GM18951 (cell line): ENCODE measurements around the gene IL24.

Experiments used
- POLR2A ChIP-seq: IDR thresholded peaks from 4 replicates; pipeline ENCODE4 v1.6.1; 2011; ENCODE audit warnings: mild to moderate bottlenecking; ENCODE audit not compliant: insufficient read length, insufficient read depth; ENCODE audit errors: extremely low read depth
- in situ Hi-C: fragments of 300-500 bp; cut with MboI; formaldehyde crosslinking; loops from one replicate; pipeline ENCODE4 v1.12.0; 2022; ENCODE audit warnings: low sequenced_read_pairs, mixed read lengths, inconsistent platforms; ENCODE audit not compliant: unreplicated experiment

The IL24 gene

DNA sequence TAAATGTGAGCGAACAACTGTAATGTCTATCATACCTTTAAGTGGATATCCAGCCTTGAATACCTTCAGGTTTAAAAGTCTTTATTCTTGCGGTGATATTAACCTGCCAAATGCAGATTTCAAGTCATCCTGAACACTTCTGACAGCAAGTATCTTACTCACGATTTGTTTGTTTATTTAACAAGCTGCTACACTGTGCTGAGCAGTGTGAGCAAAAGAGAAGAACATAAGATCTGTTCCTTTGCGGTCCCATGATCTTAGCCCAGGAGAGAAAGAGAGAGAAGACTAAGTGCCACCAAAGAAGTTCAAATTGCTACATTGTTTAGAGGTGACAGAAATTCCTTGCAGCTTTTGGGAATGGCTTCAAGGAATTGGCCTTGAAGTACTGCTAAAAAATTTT lies 9.5 kb upstream of the IL24 start:
- no peak for TF ChIP-seq POLR2A
- in situ Hi-C loops = no loop called here

DNA sequence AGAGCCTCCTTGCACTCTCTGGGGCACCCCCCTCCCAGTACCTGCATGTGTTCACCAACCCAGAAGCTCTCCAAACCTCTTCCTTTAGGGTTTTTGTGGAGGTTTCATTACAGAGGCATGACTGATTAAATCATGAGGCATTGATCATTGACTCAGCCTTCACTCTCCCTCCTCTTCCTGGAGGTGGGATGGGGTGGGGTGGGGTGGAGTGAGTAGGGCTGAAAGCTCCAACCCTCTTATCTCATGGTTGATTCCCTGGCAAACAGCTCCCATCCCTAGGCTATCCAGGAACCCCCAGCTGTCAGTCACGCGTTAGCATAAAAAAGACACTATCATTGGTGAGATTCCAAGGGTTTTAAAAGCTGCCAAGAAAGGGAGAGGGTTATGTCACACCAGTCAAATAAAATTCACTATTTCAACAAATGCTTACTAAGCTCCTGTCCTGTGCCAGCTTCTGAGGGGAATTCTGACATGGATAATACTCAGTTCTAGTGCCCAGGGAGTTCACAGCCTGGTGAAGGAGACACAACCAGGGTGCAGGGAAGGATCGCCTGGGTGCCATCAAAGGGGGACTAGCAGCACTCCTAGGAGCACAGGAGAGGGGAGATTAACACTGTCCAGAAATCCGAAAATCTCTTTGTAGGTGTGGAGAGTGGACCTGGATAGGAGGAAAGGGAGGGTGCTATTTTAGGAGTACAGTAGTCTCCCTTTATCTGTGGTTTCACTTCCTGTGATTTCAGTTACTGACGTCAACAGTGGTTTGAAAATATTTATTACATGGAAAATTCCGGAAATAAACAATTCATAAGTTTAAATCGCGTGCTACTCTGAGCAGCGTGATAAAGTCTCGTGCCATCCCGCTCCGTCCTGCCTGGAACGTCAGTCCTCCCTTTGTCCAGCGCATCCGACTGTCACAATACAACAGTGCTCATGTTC lies 6.8 kb upstream of the IL24 start:
- in situ Hi-C loops = no loop called here
- no peak for TF ChIP-seq POLR2A

DNA sequence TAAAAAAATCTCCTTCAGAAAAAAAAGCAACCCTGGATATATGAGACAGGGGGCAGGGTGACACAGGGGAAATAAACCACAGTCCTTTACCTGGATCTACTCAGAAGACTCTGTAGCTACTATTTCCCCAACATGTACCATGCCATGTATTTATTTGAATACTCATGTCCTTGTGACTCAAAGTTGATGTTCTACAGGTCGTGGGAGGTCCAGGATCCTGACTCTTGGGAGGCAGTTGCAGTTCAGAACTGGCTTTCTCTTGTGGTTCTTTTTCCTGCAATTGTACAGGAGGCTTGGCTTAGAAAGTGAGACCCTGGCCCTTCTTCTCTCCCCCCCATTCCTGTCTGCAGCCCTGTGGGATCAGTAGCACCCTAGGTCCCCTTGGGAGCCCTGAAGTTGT lies 5.8 kb upstream of the IL24 start:
- in situ Hi-C loops = no loop called here
- TF ChIP-seq POLR2A = no peak

DNA sequence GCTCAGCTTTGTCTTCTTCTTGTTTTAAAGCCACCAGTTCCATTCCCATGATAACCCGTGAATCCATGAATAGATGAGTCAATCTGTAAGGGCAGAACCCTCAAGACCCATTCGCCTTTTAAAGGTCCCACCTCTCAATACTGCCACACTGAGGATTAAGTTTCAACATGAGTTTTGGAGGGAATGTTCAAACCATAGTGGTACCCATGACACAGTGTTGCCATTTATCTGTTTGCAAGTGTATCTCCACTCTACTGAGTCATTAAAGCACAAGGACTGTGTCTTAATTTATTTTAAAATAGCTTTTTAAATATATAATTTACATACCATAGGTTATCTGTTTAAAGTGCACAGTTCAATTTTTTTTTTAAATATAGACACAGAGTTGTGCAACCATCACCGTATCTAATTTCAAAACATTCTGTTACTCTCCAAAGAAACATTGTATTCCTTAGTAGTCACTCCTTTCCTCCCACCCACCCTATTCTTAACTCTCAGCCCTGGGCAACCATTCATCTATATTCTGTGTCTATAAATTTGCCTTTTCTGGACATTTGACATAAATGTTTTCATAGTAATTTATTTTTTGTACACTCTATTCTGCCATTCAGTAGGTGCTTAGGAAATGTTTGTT lies 4.8 kb upstream of the IL24 start:
- in situ Hi-C loops = no loop called here
- no peak for TF ChIP-seq POLR2A

DNA sequence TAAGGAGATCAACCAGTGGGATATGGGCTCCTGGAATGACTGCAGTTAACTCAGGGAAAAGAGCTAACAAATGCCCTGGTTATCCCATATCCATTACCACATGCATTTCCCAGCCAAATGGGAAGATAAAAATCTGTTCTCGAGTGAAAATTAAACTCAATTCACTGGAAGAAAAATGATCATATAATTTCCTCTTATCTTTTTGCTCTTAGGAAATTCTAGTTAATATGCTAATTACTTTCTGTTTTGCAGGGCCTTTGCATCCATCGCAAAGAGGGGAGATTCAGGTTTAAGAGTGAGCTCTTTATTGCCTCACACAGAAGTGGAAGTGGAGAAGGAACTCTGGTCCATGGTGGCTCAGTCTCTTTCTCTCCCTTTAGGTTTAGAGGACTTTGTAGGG lies 3.9 kb upstream of the IL24 start:
- in situ Hi-C loops = no loop called here
- no peak for TF ChIP-seq POLR2A

DNA sequence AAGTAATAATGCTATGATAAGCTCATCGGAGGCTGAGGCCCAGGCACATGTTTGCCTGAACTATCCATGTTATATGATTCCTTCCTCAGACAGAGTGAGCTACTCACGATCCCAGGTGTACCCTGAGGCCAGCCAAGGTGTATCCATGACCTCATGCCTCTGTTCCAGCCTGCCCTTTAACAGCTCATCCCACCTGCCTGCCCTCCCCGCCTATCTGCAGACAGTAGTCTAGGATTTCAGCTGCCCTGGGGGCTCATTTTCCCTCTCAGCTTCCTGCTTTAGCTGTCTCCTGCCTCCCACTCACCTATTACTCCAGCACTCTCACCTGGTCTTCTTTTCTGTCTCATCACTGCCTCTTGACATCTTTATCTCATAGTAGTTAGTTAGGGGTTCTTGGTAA lies 1.9 kb upstream of the IL24 start:
- TF ChIP-seq POLR2A = no peak
- in situ Hi-C loops = no loop called here

DNA sequence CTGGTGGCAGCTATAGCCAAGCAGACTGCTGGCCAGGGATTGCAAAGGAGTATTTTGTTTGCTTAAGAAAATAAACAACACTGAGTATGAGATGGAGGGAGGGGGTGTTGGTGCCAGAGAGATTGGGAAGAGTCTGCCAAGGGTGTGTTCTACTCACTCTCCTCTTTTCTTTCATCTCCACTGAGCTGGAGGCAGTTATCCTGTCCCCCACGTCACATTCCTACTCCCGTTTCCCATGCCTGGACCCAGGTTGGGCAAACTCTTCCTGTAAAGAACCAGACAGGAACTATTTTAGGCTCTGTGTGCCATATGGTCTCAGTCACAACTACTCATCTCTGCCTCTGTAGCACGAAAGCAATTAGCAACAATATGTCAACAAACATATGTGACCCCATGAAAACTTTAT lies 1.4 kb upstream of the IL24 start:
- in situ Hi-C loops = no loop called here
- TF ChIP-seq POLR2A = no peak

DNA sequence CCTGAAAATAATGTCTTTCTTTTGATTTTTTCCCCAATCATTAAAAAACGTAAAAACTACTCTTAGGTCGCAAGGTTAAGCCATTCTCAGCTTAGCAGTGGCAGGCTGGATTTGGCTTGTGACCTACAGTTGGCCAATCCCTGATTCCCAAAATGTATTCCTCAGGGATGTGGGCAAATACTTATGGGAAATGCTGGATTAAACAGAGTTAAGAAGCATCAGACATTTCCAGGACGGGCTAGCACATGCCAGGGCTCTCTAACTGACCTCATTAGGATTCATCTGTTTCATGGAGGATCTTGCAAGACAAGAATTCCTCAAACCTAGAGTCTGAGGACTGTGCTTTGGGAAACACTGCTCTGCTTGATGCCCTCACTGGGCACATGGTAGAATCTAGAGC lies 982 bp upstream of the IL24 start:
- in situ Hi-C loops = no loop called here
- TF ChIP-seq POLR2A = no peak

DNA sequence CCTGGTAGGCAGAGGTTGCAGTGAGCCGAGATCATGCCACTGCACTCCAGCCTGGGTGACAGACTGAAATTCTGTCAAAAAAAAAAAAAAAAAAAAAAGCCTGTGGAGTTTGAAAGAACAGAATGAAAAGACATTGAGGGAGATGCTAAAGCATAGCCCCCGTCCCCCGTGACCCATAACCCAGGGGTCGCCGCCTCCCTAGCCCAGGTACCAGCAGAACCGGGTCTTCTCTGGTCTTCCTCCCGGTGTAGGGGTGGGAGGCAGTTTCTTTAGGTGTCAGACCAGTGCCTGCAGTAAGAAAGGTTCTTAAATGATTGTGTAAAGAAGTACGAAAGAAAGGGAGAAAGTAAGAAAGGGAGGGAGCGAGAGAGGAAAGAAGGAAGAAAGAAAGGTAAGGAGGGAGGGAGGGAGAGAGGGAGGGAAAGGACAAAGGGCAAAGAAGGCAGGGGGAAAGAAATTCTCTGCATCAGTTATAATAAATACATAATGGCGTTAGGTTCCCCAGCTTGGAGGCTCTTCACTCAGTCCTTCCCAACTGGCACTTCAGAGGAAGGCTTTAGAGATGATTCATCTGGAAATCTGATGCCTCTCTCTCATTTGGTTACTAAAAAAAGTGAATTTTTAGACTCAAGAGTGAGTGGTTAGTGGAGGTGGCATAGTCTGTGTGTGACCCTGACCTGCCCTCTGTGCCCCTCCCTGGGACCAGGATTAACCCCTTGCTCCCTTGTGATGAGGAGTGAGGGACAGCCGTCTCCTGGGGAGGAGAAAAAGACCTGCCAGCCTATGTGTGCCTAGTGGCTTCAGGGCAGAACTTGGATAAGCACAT lies 1.1 kb downstream of the IL24 start:
- TF ChIP-seq POLR2A = no peak
- in situ Hi-C loops = no loop called here

DNA sequence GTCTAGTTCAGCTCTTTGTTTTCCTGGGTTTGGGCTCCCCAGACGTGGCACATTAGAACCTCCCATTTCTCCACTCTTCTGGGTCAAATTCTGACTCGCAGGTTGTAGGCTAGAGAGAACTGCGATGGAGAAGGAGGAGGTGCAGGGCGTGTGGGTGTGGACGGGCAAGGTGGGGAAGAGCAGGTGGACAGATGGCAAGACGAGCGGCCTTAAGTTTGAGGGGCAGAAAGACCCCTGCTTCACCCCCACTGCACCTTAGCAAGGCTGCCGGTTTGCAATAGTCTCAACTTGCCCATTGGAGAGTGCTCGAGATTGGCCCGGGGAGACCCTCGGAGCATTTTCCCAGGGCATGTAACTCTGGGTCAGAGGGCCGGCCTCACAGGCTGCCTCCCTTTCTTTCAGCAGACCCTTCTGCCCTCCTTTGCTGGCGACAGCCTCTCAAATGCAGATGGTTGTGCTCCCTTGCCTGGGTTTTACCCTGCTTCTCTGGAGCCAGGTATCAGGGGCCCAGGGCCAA lies 1.7 kb downstream of the IL24 start:
- TF ChIP-seq POLR2A = no peak
- in situ Hi-C loops = no loop called here

DNA sequence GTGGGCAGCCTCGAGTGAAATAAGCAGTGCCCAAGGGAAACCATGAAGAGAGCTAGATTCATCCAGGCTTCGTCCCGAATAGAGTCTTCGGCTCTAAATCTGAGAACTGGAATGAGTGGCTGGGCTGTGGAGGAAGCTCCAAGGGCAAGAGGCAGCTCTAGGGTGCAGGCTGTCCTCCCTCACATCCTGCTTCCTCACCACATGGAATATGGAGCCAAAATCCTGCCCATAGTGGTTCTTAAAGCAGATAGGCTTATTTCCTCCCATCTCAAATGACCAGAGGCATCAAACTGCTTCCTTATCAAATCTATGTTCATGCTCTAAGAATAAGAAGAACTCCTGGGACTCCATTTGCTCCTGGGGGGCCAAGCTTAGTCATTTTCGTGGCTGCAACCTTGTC lies 2.5 kb downstream of the IL24 start:
- in situ Hi-C loops = no loop called here
- no peak for TF ChIP-seq POLR2A

DNA sequence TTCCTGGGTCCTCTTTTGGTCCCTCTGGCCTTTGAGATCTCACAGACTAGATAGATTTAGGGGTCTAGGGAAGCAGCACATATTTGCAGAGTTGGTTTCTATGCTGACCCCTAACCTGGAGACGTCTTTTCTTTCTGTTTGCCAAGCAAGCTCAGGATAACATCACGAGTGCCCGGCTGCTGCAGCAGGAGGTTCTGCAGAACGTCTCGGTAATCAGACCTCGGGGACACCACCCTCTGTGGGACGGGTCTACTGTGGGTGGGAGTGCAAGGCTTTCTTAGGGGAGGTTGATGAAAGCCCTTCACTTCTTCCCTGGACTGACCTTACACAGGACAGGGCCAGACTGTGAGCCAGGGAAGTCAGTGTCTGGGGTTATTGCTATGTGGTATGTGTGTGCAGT lies 2.9 kb downstream of the IL24 start:
- in situ Hi-C loops = no loop called here
- TF ChIP-seq POLR2A = no peak

DNA sequence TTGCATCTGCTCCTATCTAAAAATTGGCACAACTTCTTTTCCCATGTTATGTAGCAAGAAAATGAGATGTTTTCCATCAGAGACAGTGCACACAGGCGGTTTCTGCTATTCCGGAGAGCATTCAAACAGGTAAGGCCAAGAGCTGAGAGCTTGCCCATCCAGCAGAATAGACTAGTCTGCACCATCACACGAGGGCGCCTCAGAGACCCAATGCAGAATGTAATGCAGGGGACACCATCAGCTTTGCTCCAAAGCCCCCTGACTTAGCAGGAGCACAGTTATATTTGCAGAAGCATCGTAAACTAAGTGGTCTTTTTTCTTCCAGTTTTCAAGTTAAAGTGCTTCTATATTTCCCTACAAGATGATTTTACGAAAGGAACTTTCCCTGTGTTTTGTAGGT lies 4.7 kb downstream of the IL24 start:
- in situ Hi-C loops = no loop called here
- no peak for TF ChIP-seq POLR2A

DNA sequence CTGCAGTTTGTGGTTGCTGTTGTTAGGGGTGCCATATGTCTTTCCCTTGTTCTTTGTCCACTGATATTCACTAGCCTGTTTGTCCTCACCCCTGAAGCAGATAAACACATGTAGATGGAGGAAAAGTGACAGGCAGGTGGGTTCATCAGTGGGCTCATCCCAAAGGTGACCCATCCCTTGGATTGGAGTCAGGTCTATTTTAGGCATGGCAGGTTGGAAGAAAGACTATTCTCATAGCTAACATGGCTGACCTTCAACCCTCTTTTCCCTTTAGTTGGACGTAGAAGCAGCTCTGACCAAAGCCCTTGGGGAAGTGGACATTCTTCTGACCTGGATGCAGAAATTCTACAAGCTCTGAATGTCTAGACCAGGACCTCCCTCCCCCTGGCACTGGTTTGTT lies 5.5 kb downstream of the IL24 start:
- no peak for TF ChIP-seq POLR2A
- in situ Hi-C loops = no loop called here

DNA sequence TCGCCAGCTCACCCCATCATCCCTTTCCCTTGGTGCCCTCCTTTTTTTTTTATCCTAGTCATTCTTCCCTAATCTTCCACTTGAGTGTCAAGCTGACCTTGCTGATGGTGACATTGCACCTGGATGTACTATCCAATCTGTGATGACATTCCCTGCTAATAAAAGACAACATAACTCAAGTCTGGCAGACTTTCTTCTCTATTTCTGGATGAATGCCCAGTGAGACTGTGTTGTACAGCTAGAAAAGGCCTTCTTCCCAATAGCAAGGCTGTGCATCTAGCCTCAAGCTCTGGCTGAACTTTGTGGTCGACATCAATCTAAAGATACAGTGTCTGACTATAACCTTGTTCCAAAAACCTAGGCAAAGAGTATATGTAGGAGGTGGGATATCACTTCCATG lies 6.4 kb downstream of the IL24 start:
- TF ChIP-seq POLR2A = no peak
- in situ Hi-C loops = no loop called here
